Trophoblast cell (in vitro differentiated cells and primary cell): ENCODE data around the gene CHD8.
A peak's percentile ranks its signal among the peaks of the same experiment; 100 is the strongest.
"Not testable (repeated sequence)": the region's sequence is repeated elsewhere in the genome, so short reads cannot be mapped to it uniquely, and the experiment has no call there.

Source experiments
- DNase-seq, 2 donors: peaks; one replicate each; pipeline ENCODE4 v3.0.0-alpha.2; 2016
- H2AFZ ChIP-seq: 2 replicates; pipeline ENCODE4 v1.6.1; 2013; ENCODE audit warnings: low read length, moderate library complexity, mild to moderate bottlenecking; ENCODE audit not compliant: insufficient read depth, poor library complexity
- H2AK5ac ChIP-seq: 2 replicates; pipeline ENCODE4 v1.6.1; 2013; ENCODE audit warnings: mild to moderate bottlenecking, low read length
- H2BK120ac ChIP-seq: 2 replicates; pipeline ENCODE4 v1.6.1; 2013; ENCODE audit warnings: low read length, mild to moderate bottlenecking, moderate library complexity; ENCODE audit not compliant: insufficient read depth, poor library complexity
- H2BK12ac ChIP-seq: 2 replicates; pipeline ENCODE4 v1.6.1; 2013; ENCODE audit warnings: mild to moderate bottlenecking, low read length, moderate library complexity
- H2BK5ac ChIP-seq: 2 replicates; pipeline ENCODE4 v1.6.1; 2013; ENCODE audit warnings: low read length, low read depth, moderate library complexity, mild to moderate bottlenecking; ENCODE audit not compliant: poor library complexity
- H3K14ac ChIP-seq: 2 replicates; pipeline ENCODE4 v1.6.1; 2013; ENCODE audit warnings: mild to moderate bottlenecking, low read length
- H3K18ac ChIP-seq: 2 replicates; pipeline ENCODE4 v1.6.1; 2013; ENCODE audit warnings: mild to moderate bottlenecking, low read length
- H3K23ac ChIP-seq: 2 replicates; pipeline ENCODE4 v1.6.1; 2013; ENCODE audit warnings: low read length
- H3K27ac ChIP-seq: 2 replicates; pipeline ENCODE4 v1.5.1; 2013; ENCODE audit warnings: low read depth, mild to moderate bottlenecking, inconsistent platforms, low read length, moderate library complexity
- H3K27me3 ChIP-seq: 2 replicates; pipeline ENCODE4 v1.6.1; 2013; ENCODE audit warnings: inconsistent platforms, mild to moderate bottlenecking, low read length, moderate library complexity; ENCODE audit not compliant: insufficient read depth
- H3K36me3 ChIP-seq, 2 experiments: 1 replicate in 1 of 2; 2 replicates in 1 of 2; pipeline ENCODE4 v1.6.1; 2013; ENCODE audit warnings: low read length in 2 of 2, mild to moderate bottlenecking in 2 of 2, moderate library complexity in 1 of 2; ENCODE audit not compliant: insufficient read depth in 2 of 2, control insufficient read depth in 1 of 2
- H3K4ac ChIP-seq: 2 replicates; pipeline ENCODE4 v1.6.1; 2013; ENCODE audit warnings: low read depth, mild to moderate bottlenecking, low read length, moderate library complexity
- H3K4me1 ChIP-seq, 2 experiments: 1 replicate in 1 of 2; 2 replicates in 1 of 2; pipeline ENCODE4 v1.6.1; 2013; ENCODE audit warnings: low read length in 2 of 2, mild to moderate bottlenecking in 2 of 2, moderate library complexity in 1 of 2; ENCODE audit not compliant: insufficient read depth in 2 of 2, control insufficient read depth in 1 of 2
- H3K4me2 ChIP-seq: 2 replicates; pipeline ENCODE4 v1.6.1; 2013; ENCODE audit warnings: inconsistent platforms, mild to moderate bottlenecking, low read length, moderate library complexity
- H3K4me3 ChIP-seq: 2 replicates; pipeline ENCODE4 v1.5.1; 2013; ENCODE audit warnings: mild to moderate bottlenecking, low read depth, low read length, inconsistent platforms
- H3K79me1 ChIP-seq: one replicate; pipeline ENCODE4 v1.6.1; 2013; ENCODE audit warnings: low read length
- H3K79me2 ChIP-seq: 2 replicates; pipeline ENCODE4 v1.6.1; 2013; ENCODE audit warnings: low read length, mild to moderate bottlenecking; ENCODE audit not compliant: control insufficient read depth, insufficient read depth, poor library complexity
- H3K9ac ChIP-seq: 2 replicates; pipeline ENCODE4 v1.6.1; 2013; ENCODE audit warnings: mild to moderate bottlenecking, low read length
- H3K9me3 ChIP-seq: 2 replicates; pipeline ENCODE4 v1.6.1; 2013; ENCODE audit warnings: low read depth, mild to moderate bottlenecking, control low read depth, inconsistent platforms, low read length; ENCODE audit not compliant: insufficient read depth
- H4K12ac ChIP-seq: 2 replicates; pipeline ENCODE4 v1.6.1; 2013; ENCODE audit warnings: low read depth, mild to moderate bottlenecking, low read length, moderate library complexity
- H4K8ac ChIP-seq: 2 replicates; pipeline ENCODE4 v1.6.1; 2013; ENCODE audit warnings: low read depth, mild to moderate bottlenecking, low read length, moderate library complexity
- H4K91ac ChIP-seq: one replicate; pipeline ENCODE4 v1.6.1; 2013; ENCODE audit warnings: low read depth, mild to moderate bottlenecking, low read length, moderate library complexity
- WGBS: extraction: QIAGEN DNeasy Blood & Tissue Kit; methylation state at CpG from one replicate; pipeline ENCODE4 v1.1.7; 2013; ENCODE audit warnings: missing lambda C conversion rate; ENCODE audit not compliant: insufficient read length, insufficient coverage; ENCODE audit errors: extremely low coverage; 5-methylcytosine and 5-hydroxymethylcytosine counted together

The CHD8 gene

GRCh38 chr14:21455592-21455911, 371 bp downstream of the CHD8 start:
- H3K79me2 ChIP-seq = peaks cover 15% of the 10 kb centered on the region
- H2AK5ac ChIP-seq = no peak overlapping the region
- peak overlapping the region; percentile 79 for H3K27ac ChIP-seq
- no peak overlapping the region for H2BK12ac ChIP-seq
- no peak overlapping the region for H3K23ac ChIP-seq
- H3K36me3 ChIP-seq = peaks cover under 1 to 3% of the 10 kb centered on the region in 2 experiments
- H3K79me1 ChIP-seq = peaks cover 6% of the 10 kb centered on the region
- no CpG with 5 or more reads among the region's 17 CpGs for WGBS
- peak overlapping the region; percentile 83 for H4K91ac ChIP-seq
- peak; percentile 9 to 48 for DNase-seq
- peak overlapping the region; percentile 83 for H3K4me3 ChIP-seq
- peak overlapping the region; percentile 48 for H3K18ac ChIP-seq
- H3K4ac ChIP-seq = peak overlapping the region; percentile 18
- H4K8ac ChIP-seq = peak overlapping the region; percentile 90
- H2BK5ac ChIP-seq = peak overlapping the region; percentile 4
- peak overlapping the region; percentile 6 for H4K12ac ChIP-seq
- peak overlapping the region; percentile 83 for H3K4me2 ChIP-seq
- H2BK120ac ChIP-seq = peak overlapping the region; percentile 41
- H3K4me1 ChIP-seq = peaks cover 4 to 7% of the 10 kb centered on the region in 2 experiments
- H3K9me3 ChIP-seq = no peaks in the 10 kb centered on the region
- H2AFZ ChIP-seq = peak overlapping the region; percentile 32
- peak overlapping the region; percentile 73 for H3K9ac ChIP-seq
- H3K27me3 ChIP-seq = no peaks in the 10 kb centered on the region
- peak overlapping the region; percentile 45 for H3K14ac ChIP-seq

GRCh38 chr14:21454843-21455544, 929 bp downstream of the CHD8 start:
- peaks cover 0 to 3% of the 10 kb centered on the region in 2 experiments for H3K36me3 ChIP-seq
- peak in 1 of 2 donors; percentile 12 for DNase-seq
- peaks cover 4 to 7% of the 10 kb centered on the region in 2 experiments for H3K4me1 ChIP-seq
- H2BK5ac ChIP-seq = no peak overlapping the region
- no peaks in the 10 kb centered on the region for H3K9me3 ChIP-seq
- H2BK120ac ChIP-seq = no peak overlapping the region
- peaks cover 15% of the 10 kb centered on the region for H3K79me2 ChIP-seq
- H3K9ac ChIP-seq = peak overlapping the region; percentile 6
- WGBS = no CpG with 5 or more reads among the region's 15 CpGs
- H3K27me3 ChIP-seq = no peaks in the 10 kb centered on the region
- no peak overlapping the region for H3K18ac ChIP-seq
- H3K4me3 ChIP-seq = peak overlapping the region; percentile 52
- peaks cover 6% of the 10 kb centered on the region for H3K79me1 ChIP-seq
- no peak overlapping the region for H4K91ac ChIP-seq
- H3K4ac ChIP-seq = peak overlapping the region; percentile 29
- no peak overlapping the region for H2AK5ac ChIP-seq
- H2AFZ ChIP-seq = no peak overlapping the region
- H3K23ac ChIP-seq = no peak overlapping the region
- no peak overlapping the region for H3K14ac ChIP-seq
- H4K12ac ChIP-seq = no peak overlapping the region
- no peak overlapping the region for H4K8ac ChIP-seq
- H2BK12ac ChIP-seq = no peak overlapping the region
- no peak overlapping the region for H3K27ac ChIP-seq
- H3K4me2 ChIP-seq = peak overlapping the region; percentile 83

GRCh38 chr14:21449899-21450216, 6.1 kb downstream of the CHD8 start:
- Histone ChIP-seq H3K9me3 (no peaks in the 10 kb centered on the region), H2BK120ac (no peak overlapping the region), H4K8ac (no peak overlapping the region), H2BK5ac (no peak overlapping the region), H3K4me2 (no peak overlapping the region), H3K79me2 (peaks cover 14% of the 10 kb centered on the region), H3K79me1 (no peaks in the 10 kb centered on the region), H3K23ac (no peak overlapping the region), H2AFZ (no peak overlapping the region), H3K18ac (no peak overlapping the region), H2BK12ac (no peak overlapping the region), H3K36me3 (peaks cover 0 to 3% of the 10 kb centered on the region in 2 experiments), H3K4me1 (peaks cover 3 to 4% of the 10 kb centered on the region in 2 experiments), H3K14ac (no peak overlapping the region), H3K27ac (no peak overlapping the region), H3K27me3 (no peaks in the 10 kb centered on the region), H3K9ac (no peak overlapping the region), H4K12ac (no peak overlapping the region), H3K4ac (no peak overlapping the region), H3K4me3 (no peak overlapping the region), H4K91ac (no peak overlapping the region), H2AK5ac (no peak overlapping the region)
- DNase-seq = no peak
- WGBS = no CpG with 5 or more reads among the region's 1 CpG

GRCh38 chr14:21442657-21443056, 13.3 kb downstream of the CHD8 start:
- DNase-seq, H2BK120ac ChIP-seq, H3K79me1 ChIP-seq, H3K14ac ChIP-seq, H3K4ac ChIP-seq, H3K36me3 ChIP-seq, H3K18ac ChIP-seq, H2BK5ac ChIP-seq, H3K9me3 ChIP-seq, H3K79me2 ChIP-seq, H3K4me1 ChIP-seq, H2BK12ac ChIP-seq, H3K4me3 ChIP-seq, H2AK5ac ChIP-seq, H4K12ac ChIP-seq, H4K91ac ChIP-seq, H2AFZ ChIP-seq, H3K4me2 ChIP-seq, H4K8ac ChIP-seq, H3K27me3 ChIP-seq, H3K9ac ChIP-seq, H3K23ac ChIP-seq, H3K27ac ChIP-seq: not testable (repeated sequence)
- no CpG with 5 or more reads among the region's 1 CpG for WGBS
